HG03280 (cell line): ENCODE measurements around the gene RALGAPA1.
A peak's percentile ranks its signal among the peaks of the same experiment; 100 is the strongest.

Source experiments
- ATAC-seq: cut with Tn5 transposase; IDR thresholded peaks from one replicate; pipeline ENCODE4 v1.9.1; 2021; ENCODE audit warnings: mild to moderate bottlenecking, moderate library complexity; ENCODE audit not compliant: unreplicated experiment

The RALGAPA1 gene

DNA sequence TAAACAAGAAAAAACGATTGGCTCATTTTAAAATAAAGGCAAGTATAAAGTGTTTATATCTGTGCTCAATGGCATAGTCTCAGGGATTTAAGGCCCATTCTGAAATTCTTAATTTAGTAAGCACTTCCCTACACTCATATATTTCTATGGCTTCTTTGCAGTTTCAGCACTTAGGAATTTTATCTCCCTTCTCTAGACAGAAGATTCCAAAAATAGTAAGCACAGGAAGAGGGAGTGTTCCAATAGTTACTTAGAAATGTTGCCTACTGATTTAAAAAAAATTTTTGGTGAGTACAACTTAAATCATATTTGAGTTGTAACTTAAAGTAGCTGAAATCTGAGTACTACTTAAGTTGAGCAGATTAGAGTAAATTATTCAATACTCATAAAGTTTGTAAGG, 255.3 kb downstream of the RALGAPA1 start:
- ATAC-seq, result no peak

GRCh38 chr14:35551081-35551480, 258.0 kb downstream of the RALGAPA1 start:
- ATAC-seq, result no peak

DNA sequence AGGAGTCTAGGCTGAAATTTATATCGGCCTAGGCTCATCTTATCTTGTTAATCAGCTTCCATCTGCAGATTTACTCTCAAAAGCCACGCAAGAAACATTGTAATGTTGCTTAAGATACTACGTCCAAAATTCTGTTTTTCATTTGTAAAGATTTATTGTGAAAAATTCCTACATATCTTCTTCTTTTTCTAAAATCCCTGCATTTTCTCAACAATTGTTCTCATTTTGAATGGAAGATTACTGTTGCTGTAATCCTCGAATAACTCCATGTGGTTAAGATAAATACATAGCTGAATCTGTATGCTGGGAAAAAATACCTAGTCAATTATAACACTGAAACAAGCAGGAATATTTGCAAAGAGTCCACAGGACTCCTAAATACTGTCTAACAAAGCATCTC, 259.5 kb downstream of the RALGAPA1 start:
- ATAC-seq, result no peak

GRCh38 chr14:35543006-35543405, 266.1 kb downstream of the RALGAPA1 start:
- no peak for ATAC-seq

DNA sequence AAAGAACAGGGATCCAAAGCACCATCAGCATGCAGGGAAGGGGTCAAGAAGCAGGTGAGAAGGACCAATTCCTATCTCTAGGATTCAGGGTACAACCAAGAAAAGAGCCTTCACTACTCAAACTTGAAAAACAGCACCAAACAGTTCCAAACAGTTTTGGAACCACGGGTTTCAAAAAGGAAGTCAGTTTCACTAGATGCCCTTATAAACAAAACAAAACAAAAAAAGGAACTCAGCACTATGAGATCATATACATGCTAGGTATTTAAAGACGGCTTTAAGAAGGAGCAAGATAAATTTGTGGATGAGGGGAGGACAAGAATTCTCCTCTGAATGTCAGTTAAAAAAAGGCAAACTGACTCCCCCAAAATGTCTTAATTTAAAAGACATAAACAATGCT, 269.1 kb downstream of the RALGAPA1 start:
- ATAC-seq, result no peak

DNA sequence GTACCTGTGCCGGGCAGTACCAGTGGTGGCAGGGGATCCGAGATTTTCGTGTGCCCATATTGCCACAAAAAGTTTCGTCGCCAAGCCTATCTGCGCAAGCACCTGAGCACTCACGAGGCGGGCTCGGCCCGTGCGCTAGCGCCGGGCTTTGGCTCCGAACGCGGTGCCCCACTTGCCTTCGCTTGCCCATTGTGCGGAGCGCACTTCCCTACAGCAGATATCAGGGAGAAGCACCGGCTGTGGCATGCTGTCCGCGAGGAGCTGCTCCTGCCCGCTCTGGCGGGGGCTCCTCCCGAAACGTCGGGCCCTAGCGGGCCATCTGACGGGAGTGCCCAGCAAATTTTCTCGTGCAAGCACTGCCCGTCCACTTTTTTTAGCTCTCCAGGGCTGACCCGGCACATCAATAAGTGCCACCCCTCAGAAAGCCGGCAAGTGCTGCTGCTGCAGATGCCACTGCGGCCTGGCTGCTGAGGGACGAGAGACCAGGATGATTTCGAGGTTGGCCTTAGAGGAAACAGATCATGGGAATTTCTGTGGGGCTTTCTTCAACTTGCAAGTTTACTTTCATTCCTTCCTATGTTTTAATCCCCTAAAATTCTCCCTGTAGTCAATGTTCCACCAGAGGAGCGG, 273.5 kb downstream of the RALGAPA1 start:
- ATAC-seq, result no peak

DNA sequence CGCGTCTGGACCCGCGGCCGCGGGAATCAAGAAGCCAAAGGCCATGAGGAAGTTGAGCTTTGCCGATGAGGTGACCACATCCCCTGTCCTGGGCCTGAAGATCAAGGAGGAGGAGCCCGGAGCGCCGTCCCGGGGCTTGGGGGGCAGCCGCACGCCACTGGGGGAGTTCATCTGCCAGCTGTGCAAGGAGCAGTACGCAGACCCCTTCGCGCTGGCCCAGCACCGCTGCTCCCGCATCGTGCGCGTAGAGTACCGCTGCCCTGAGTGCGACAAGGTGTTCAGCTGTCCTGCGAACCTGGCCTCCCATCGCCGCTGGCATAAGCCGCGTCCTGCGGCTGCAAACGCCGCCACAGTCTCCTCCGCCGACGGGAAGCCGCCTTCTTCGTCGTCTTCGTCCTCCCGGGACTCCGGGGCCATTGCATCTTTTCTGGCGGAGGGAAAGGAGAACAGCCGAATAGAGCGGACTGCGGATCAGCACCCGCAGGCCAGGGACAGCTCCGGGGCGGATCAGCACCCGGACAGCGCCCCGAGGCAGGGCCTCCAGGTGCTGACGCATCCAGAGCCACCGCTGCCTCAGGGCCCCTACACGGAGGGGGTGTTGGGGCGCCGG, 274.1 kb downstream of the RALGAPA1 start:
- ATAC-seq, result peak; percentile 71

DNA sequence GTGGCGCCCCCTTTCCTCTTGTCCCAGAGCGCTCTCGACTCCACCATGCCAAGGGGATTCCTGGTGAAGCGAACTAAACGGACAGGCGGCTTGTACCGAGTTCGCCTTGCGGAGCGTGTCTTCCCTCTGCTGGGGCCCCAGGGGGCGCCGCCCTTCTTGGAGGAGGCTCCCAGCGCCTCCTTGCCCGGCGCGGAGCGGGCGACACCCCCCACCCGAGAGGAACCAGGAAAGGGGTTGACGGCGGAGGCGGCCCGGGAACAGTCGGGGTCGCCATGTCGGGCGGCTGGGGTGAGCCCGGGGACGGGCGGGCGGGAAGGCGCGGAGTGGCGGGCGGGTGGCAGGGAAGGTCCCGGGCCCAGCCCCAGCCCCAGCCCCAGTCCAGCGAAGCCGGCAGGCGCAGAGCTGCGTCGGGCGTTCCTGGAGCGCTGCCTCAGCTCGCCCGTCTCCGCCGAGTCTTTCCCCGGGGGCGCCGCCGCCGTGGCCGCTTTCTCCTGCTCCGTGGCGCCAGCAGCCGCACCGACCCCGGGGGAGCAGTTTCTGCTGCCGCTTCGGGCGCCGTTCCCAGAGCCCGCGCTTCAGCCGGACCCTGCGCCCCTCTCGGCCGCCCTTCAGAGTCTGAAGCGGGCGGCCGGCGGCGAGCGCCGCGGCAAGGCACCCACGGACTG, 274.8 kb downstream of the RALGAPA1 start:
- ATAC-seq, result peak; percentile 9

GRCh38 chr14:35533357-35534207, 275.5 kb downstream of the RALGAPA1 start, which contains the start of gene INSM2:
Gene INSM2, plus strand, starts transcription at chr14:35534164. Its CDS starts 89 bp downstream, at chr14:35534253.
- peak; percentile 74 for ATAC-seq

DNA sequence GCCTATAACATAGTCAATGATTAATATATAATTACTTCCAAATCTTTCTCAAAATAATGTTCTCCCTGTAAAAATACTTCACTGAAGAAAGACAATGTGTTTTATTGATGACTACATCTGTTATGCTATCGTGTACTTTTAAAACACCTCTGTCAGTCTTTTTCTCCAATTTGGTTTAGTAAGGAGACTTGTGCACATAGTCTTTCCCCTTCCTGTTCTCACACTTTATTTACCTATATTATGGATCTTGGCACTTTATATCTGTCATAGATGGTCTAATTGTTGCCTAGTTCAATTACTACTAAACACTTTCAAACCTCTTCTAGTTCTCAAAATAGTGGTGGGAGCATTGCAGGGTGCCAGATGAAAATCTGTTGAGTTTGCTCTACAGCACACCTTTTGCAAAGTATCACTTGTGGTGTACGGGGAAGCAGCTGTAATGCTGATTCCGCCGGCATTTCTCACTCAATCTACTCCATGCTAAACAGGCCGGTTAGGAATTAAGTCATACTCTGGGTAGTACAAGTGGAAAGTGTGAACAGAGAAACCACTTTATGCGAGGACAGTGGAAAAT, 276.2 kb downstream of the RALGAPA1 start:
- no peak for ATAC-seq

GRCh38 chr14:35531960-35532747, 276.9 kb downstream of the RALGAPA1 start:
- no peak for ATAC-seq

- ATAC-seq, result no peak
Observed at GRCh38 chr14:35526962-35527361, 282.1 kb downstream of the RALGAPA1 start.

DNA sequence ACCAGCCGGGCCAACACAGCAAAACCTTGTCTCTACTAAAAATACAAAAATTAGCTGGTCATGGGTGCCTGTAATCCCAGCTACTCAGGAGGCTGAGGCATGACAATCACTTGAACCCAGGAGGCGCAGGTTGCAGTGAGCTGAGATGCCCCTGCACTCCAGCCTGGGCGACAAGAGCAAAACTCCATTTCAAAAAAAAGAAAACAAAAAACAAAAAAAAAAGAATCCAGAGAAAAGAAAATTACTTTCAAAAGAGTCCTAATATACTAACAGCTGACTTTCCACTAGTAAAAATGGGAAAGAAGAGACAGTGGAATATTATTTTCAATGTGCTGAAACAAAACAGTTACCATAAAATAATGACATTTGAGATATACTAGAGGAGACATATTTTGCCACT, 283.4 kb downstream of the RALGAPA1 start:
- ATAC-seq, result no peak

- ATAC-seq, result no peak
Observed at GRCh38 chr14:35519986-35520385, 289.1 kb downstream of the RALGAPA1 start.

GRCh38 chr14:35515916-35516315, 293.2 kb downstream of the RALGAPA1 start:
- no peak for ATAC-seq

DNA sequence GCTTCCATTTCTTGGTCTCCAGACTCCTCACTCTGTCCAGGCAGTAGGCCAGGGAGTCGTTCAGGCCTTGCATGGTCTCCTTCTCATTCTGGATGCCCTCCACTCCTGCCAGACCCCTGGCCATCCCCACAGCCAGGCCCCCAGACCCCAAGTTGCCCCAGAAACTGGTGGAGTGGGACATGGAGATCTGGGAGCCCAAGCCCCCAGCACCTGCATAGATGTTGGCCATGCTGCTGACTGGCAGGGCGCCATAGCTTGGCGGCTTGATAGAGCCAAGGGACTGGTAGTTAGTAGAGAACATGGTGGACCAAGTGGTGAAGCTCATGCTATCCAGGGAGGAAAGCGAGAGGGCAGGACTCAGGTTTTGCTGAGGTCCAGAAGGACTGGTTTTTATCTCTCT, 296.3 kb downstream of the RALGAPA1 start:
- ATAC-seq, result no peak

DNA sequence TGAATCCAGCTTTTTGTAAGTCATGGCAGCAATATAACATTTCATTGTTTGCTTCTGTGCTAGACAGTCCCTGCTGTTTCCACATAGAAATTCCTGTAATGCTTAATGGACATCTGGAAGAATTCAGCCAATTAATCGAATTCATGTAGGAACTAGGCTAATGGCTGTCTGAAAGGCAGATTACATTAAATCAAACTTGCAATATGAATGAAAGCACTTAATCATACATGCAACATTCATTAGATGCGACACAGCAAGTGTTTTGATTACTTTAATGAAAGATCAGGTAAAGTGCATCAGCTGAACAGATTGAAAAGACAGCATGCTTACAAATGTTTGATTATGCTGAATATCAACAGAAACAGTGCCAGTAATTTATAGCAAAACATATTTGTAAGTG, 299.2 kb downstream of the RALGAPA1 start:
- no peak for ATAC-seq

- ATAC-seq, result no peak
Observed at GRCh38 chr14:35506927-35507326, 302.2 kb downstream of the RALGAPA1 start.

GRCh38 chr14:35506461-35506860, 302.6 kb downstream of the RALGAPA1 start:
- no peak for ATAC-seq

- no peak for ATAC-seq
Observed at GRCh38 chr14:35504260-35504659, 304.8 kb downstream of the RALGAPA1 start.
